Ovary (tissue), 3 donors: Measurements from ENCODE around the gene RSRC1.

Experiments used
- CTCF ChIP-seq, 3 donors: fragments of 450-650 bp in 2 of 3; fragments of 200-600 bp in 1 of 3; IDR thresholded peaks; one replicate each; pipeline versions ENCODE4 v1.5.1 to v1.8.0; 2016 to 2022; ENCODE audit warnings: antibody characterized with exemption in 3 of 3, mild to moderate bottlenecking in 1 of 3
- EP300 ChIP-seq: sonication (generic); formaldehyde crosslinking; IDR thresholded peaks from one replicate; pipeline ENCODE4 v1.6.1; 2017; ENCODE audit warnings: antibody characterized with exemption
- POLR2A ChIP-seq: fragments of 450-650 bp; IDR thresholded peaks from one replicate; pipeline ENCODE4 v1.6.1; 2017; ENCODE audit warnings: antibody characterized with exemption, mild to moderate bottlenecking, moderate library complexity
- donor health status: DM: no; HTN: no; CAD: no.

- TF ChIP-seq CTCF (IDR thresholded peaks at IDR 0.05): no peak
- no peak for TF ChIP-seq POLR2A
- TF ChIP-seq EP300: no peak
These were observed 459.9 kb downstream of the RSRC1 start for GRCh38 chr3:158569794-158570193.
